OCI-LY1 (cell line): Measurements from ENCODE around the gene POU2AF1.

Experiments used
- EZH2 ChIP-seq: fragments of 200-600 bp; sonication (generic), shearing (Covaris generic); IDR thresholded peaks from 2 replicates; pipeline ENCODE4 v1.8.0; 2017; ENCODE audit warnings: borderline replicate concordance, mixed run types, mild to moderate bottlenecking, antibody characterized with exemption, low read length, moderate library complexity, mixed read lengths
- TF ChIP-seq, protein P1 (sequence below): fragments of 200-600 bp; sonication (generic), shearing (Covaris generic); IDR thresholded peaks from 2 replicates; pipeline ENCODE4 v1.5.1; 2017; ENCODE audit warnings: mild to moderate bottlenecking, antibody characterized with exemption, low read length, moderate library complexity, mixed read lengths

DNA sequence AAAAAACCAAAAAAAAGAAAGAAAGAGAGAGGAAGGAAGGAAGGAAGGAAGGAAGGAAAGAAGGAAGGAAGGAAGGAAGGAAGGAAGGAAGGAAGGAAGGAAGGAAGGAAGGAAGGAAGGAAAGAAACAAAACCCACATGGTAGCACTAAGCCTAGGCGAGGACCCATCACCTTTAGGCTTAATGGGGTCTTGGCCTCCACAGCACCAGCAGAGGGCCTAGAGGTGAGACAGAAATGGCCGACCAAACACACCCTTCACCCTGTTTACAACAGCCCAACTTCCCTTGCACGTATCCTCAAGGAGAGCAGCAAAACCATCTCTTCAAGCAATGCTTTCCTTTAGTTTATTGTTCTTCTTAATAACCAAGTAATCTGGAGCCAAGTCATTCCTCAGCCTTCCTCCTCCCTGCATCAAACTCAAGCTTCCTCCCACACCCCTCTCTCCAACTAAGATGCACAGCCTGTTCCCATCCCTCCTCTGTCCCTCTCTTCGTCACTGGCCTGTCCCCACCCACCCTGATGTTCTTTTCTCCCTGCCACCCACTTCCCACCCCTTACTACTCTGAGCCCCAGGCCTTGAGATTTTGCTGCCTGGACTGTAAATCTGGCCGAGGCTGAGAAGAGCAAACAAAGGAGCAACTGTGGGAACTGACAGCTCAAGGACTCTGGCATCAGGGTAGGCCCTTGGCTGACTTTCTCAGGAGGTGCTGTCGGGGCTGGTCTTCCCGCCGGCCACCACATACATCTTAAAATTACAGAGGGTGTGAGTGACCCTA lies 26.0 kb downstream of the POU2AF1 start:
- TF ChIP-seq, protein P1, sequence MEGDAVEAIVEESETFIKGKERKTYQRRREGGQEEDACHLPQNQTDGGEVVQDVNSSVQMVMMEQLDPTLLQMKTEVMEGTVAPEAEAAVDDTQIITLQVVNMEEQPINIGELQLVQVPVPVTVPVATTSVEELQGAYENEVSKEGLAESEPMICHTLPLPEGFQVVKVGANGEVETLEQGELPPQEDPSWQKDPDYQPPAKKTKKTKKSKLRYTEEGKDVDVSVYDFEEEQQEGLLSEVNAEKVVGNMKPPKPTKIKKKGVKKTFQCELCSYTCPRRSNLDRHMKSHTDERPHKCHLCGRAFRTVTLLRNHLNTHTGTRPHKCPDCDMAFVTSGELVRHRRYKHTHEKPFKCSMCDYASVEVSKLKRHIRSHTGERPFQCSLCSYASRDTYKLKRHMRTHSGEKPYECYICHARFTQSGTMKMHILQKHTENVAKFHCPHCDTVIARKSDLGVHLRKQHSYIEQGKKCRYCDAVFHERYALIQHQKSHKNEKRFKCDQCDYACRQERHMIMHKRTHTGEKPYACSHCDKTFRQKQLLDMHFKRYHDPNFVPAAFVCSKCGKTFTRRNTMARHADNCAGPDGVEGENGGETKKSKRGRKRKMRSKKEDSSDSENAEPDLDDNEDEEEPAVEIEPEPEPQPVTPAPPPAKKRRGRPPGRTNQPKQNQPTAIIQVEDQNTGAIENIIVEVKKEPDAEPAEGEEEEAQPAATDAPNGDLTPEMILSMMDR, result peak; percentile 43; the same call in 1 of the 2 replicates
- TF ChIP-seq EZH2, result no peak
